ENCODE measurements around the gene CYB5R3.
"Not testable (repeated sequence)": the region's sequence is repeated elsewhere in the genome, so short reads cannot be mapped to it uniquely, and the experiment has no call there.

Gene CYB5R3

DNA sequence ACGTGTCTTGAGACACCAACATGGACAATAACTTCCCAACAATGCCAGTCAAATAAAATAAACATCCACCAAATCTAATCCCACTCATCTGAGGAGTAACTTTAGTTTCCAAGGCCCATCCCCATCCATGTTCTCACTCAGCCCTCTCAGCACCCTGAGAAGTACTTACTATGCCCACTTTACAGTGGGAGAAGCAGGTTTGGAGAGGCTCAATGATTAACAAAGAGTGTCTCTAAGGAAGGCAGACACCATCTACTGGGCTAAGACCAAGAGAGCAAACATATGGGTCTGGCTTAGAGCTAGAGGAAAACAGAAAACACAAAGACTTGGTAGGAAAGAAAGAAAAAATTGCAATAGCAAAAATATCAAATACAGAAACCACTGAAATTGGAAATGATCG, 45.8 kb downstream of the CYB5R3 start:
- no peak for DNase-seq (ENCODE audit: low read depth in 2 of 2)

DNA sequence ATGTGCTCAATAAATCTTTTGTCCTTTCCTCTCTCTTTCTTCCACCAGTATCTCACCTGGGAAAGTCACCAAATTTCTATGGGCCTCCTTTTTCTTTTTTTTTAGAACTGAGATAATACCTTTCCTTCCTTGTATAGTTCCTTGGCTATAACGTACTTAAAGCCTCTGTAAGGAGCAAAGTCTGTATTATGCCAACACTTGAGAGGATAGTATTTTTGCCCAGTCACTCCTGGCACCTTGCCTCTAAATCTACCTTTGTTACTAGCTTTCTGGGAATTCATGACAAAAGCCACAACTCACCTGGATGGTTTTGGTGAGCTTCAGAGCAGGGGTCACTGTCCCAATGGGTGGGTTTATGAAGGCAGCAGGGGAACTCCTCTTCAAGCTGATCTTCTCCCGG, 46.7 kb downstream of the CYB5R3 start:
- DNase-seq (ENCODE audit: low read depth in 2 of 2) = no peak

DNA sequence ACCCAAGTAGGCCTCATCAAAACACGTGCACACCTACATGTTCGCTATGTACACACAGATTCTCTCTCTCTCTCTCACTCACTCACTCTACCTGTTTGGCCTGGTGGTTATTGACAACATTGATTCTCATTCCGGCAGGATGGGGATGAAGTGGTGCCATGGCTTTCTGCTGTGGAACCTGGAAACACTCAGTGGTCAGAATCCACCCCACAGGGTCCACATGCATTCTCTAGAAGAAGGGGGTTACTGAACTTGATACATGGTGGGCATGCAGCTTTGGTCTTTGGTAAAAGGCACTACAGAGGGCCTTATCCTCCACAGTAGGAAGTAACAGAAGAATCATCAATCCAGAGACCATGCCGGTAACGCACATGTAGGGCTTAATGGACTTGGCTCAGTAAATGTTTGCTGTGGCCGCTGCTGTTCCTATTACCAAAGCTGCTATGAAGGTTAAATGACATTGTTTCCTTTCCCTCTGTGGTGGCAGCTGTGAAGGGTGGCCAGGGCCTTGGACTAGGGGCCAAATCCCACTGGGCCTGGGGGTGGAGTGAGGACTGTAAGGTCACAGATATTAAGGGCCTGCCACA, 47.2 kb downstream of the CYB5R3 start:
- DNase-seq (ENCODE audit: low read depth in 2 of 2) = no peak

DNA sequence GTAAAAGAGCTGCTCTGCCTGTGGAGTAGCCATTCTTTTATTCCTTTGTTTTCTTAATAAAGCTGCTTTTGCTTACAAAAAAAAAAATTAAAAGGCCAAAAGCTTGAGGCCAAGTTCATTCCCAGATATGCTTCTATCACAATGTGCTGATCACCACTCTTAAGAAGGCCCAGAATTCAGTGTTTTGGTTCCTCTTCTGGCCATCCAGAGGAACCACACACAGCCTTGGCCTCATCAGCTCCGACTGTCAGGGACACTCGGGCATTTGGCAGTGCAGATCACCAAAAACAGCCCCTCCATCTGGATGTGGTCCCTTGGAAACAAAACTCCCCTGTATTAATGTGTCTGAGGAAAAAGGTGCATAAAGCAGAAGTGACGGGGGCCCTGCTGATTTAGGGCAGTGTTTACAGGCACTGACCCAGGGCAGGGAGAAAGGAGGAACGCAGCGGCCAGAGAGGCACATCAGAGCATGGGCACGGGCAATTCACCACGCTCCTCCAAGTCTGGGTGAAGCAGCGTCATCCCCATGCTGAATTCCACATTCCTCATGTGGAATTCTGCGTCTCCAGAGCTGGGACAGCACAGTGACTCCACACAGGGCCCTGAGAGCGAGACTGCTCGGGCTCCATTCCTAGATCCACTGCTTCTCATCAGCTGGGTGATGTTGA, 52.2 kb downstream of the CYB5R3 start:
- DNase-seq (ENCODE audit: low read depth in 2 of 2) = no peak

DNA sequence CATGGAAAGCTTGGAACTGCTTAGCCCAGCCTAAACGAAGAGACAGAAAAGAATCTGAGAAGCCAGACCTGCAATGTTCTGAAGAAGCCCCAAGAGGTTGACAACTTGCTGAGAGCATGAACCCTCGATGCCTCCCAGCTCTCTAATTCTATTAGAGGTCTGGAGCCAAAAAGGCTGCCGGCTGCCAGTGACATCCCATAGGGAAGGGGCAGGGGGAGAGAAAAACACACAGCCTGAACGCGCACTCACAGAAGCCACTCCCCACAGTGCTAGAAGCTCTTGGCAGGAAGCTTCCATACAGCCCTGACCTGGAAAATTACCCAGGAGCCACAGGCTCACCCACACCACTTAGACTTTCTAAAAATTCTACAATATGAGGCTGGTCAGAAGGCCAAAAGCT, 52.9 kb downstream of the CYB5R3 start:
- DNase-seq (ENCODE audit: low read depth in 2 of 2) = no peak

- no peak for DNase-seq (ENCODE audit: low read depth in 2 of 2)
These were observed 53.8 kb downstream of the CYB5R3 start for GRCh38 chr22:42595434-42595833.

DNA sequence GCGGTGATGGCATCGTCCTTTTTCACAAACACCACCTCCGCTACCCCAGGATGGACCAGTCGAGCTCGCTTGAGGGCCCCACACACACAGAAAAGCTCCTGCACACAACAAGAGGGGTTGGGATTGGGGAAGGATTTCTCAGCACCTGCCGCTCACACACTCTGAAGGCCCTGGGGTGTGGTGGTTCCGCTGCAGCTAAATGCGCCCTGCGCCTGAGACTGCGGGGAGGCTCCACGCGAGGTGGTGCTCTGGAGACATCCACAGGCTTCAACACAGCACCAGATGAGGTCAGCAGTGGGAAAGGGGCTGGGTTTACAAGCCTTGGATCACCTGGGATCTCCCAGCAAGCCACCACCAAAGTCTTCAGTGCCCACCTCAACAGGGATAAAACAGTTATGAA, 57.2 kb downstream of the CYB5R3 start:
- DNase-seq (ENCODE audit: low read depth in 2 of 2) = no peak

GRCh38 chr22:42587588-42588175, 61.5 kb downstream of the CYB5R3 start:
- no peak for DNase-seq (ENCODE audit: low read depth in 2 of 2)

DNA sequence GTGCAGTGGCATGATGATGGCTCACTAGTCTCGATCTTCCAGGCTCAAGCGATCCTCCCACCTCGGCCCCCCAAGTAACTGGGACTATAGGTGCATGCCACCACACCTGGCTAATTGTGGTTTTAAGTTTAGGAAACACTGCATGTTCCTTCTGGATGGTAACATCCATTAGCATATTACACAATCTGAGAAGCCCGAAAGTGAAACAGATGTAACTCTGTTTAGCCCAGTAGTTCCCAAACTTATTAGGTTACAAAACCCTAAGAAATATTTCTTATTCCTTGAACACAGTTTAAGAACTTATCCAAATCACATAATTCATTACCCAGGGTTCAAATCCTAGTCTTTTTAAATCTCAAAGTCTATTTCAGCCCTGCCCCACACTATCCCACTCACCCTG, 62.8 kb downstream of the CYB5R3 start:
- no peak for DNase-seq (ENCODE audit: low read depth in 2 of 2)

GRCh38 chr22:42585096-42585495, 64.1 kb downstream of the CYB5R3 start:
- DNase-seq (ENCODE audit: low read depth in 2 of 2) = no peak

GRCh38 chr22:42584364-42584940, 64.7 kb downstream of the CYB5R3 start:
- DNase-seq (ENCODE audit: low read depth in 2 of 2) = no peak

GRCh38 chr22:42582987-42583386, 66.2 kb downstream of the CYB5R3 start:
- DNase-seq (ENCODE audit: low read depth in 2 of 2) = no peak

GRCh38 chr22:42581762-42582716, 67.2 kb downstream of the CYB5R3 start:
- peak; percentile 73 to 81 for DNase-seq (ENCODE audit: low read depth in 2 of 2)

DNA sequence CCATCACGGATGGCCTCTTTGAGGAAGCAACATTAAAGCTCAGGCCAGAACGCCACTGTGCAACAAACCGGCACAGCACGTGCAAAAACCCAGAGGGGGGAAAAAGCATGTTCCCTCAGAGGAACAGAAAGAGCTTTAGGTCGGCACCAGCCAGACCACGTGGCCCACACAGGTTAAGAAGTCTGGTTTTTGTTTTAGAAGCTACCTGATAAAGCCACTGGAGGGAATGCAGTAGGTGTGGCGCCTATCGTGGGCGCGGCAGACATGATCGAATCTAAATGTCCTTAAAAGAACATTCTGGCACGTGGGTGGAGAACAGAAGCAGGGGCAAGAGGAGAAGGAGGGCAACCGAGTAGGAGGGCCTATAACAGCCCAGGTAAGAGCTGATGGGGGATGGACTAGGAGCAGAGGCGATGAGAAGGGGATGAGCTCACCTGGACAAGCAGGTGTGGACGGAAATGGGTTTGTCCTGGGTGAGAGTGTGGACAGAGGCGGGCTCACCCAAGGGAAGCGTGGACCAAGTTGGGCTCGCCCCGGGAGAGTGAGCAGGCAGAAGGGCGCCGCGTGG, 67.9 kb downstream of the CYB5R3 start:
- DNase-seq (ENCODE audit: low read depth in 2 of 2) = not testable (repeated sequence)

DNA sequence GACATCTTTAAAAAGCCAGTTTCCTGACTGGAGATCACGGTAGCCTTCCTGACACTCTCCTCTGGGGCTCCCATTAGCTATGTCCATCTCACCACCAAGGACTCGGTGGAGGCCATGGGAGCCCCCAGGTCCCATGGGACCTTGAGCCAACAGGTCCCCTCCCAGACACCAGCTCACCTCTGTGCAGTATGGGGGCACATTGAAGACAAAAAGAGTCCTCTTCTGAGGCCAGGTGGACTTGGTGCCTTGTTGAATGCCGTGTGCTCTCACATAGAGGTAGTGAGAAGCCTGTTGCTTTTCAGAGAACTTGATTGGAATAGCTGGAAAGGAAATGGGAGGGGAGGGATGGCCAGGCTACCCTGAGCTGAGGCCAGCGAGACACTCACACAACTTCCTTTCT, 69.2 kb downstream of the CYB5R3 start:
- not testable (repeated sequence) for DNase-seq (ENCODE audit: low read depth in 2 of 2)

DNA sequence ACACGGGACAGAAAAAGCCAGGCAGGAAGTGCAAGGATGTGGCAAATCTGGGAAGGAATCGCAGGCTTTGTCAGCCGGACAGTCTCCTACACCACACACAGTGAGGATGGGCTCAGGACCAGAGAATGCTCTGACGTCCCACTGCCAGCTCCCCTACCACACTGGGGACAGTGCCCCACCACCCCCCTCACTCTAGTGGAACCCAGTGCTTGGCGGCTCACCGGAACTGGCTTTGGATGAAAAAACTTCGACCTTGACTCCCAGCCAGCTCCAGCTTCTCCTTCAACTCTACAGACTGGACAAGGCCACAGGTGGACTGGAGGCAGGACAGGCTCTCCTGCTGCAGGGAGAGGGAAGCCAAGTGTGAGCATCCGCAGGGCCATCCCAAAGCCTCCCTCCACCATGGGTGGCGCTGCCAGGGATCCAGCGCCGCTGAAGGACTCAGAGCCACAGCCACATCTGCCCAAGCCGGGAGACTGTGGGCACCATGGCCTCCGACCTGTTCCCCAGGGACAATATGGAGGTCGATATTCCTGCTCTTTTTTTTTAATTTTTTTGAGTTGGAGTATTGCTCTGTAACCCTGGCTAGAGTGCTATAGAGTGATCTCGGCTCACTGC, 71.5 kb downstream of the CYB5R3 start:
- no peak for DNase-seq (ENCODE audit: low read depth in 2 of 2)

- not testable (repeated sequence) for DNase-seq (ENCODE audit: low read depth in 2 of 2)
These were observed 72.1 kb downstream of the CYB5R3 start for GRCh38 chr22:42577141-42577540.

DNA sequence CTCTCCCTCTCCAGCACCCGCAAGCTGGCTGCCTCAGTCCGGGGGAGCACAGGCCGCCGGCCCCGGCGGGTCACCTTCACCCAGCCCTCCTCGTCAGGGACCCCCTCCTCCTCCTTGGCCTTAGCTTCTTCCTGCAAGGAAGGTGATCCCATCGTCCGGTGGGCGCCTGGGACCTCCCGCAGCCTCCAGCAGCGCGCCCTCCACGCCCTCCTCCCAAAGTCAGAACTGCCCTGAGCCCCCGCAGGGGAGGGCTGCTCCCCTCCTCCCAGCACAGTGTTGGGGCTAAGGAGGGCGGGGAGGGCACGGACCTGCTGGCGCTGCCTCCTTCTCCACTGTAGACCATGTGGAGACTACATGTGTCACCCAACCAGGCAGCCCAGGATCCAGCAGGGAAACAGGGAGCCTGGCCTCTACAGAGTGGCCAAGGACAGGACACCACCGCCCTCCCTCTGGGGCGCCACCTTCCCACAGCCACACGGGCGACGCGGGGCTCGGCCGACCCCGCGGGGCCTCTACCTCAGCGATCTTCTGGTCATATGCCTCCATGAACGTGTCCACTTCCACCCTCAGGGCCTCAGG, 73.1 kb downstream of the CYB5R3 start:
- DNase-seq (ENCODE audit: low read depth in 2 of 2) = not testable (repeated sequence)

- DNase-seq (ENCODE audit: low read depth in 2 of 2) = not testable (repeated sequence)
These were observed 74.7 kb downstream of the CYB5R3 start for GRCh38 chr22:42574468-42574867.

DNA sequence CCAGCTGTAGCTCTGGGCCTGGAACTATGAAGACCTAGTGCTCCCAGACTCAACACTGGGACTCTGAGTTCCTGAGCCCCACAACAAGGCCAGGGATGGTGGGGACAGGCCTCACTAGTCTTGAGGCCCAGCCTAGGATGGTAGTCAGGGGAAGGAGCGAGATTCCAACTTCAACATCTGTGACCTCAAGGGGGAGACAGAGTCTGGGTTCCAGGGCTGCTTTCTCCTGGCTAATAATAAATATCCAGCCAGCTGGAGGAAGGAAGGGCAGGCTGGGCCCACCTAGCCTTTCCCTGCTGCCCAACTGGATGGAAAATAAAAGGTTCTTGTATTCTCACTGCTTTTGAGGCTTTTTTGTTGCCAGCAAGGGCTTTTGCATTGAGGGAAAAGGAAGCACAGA, 75.1 kb downstream of the CYB5R3 start:
- DNase-seq (ENCODE audit: low read depth in 2 of 2) = not testable (repeated sequence)

GRCh38 chr22:42571068-42571467, 78.1 kb downstream of the CYB5R3 start:
- DNase-seq (ENCODE audit: low read depth in 2 of 2) = not testable (repeated sequence)
